ENCODE results near the gene ZNF600.
"Not testable (repeated sequence)": the region's sequence is repeated elsewhere in the genome, so short reads cannot be mapped to it uniquely, and the experiment has no call there.

The ZNF600 gene

GRCh38 chr19:52785506-52785905, 1.1 kb downstream of the ZNF600 start:
- no peak overlapping the region for H2BK120ac ChIP-seq (ENCODE audit: low read depth, low read length)
- H3K14ac ChIP-seq (ENCODE audit: low read length) = no peak overlapping the region
- H3K4ac ChIP-seq (ENCODE audit: low read length) = no peak overlapping the region
- no peak overlapping the region for H2BK15ac ChIP-seq (ENCODE audit: low read length)
- peaks cover 0 to 3% of the 10 kb centered on the region in 2 donors for H3K4me1 ChIP-seq (ENCODE audit: control insufficient read depth in 2 of 2, insufficient read depth in 1 of 2, low read depth in 1 of 2, low read length in 2 of 2)
- no peak overlapping the region for H3K4me3 ChIP-seq (ENCODE audit: low read length in 2 of 2)
- no peak overlapping the region for H4K8ac ChIP-seq (ENCODE audit: low read depth, low read length)
- no peak overlapping the region for H2AK5ac ChIP-seq (ENCODE audit: low read depth, low read length)
- H3K36me3 ChIP-seq (replicated peaks in 1 of 2; ENCODE audit: control insufficient read depth in 2 of 2, insufficient read depth in 2 of 2, low read length in 2 of 2) = no peaks in the 10 kb centered on the region
- peaks cover 2% of the 10 kb centered on the region for H3K79me1 ChIP-seq (ENCODE audit: low read depth, low read length)
- H2BK5ac ChIP-seq (ENCODE audit: low read length) = no peak overlapping the region
- H2BK12ac ChIP-seq (ENCODE audit: low read length) = no peak overlapping the region
- H3K9me3 ChIP-seq (replicated peaks in 1 of 2; ENCODE audit: control insufficient read depth in 2 of 2, insufficient read depth in 1 of 2, low read depth in 1 of 2, low read length in 2 of 2) = peaks cover 0 to 14% of the 10 kb centered on the region in 2 donors
- no peak overlapping the region for H4K91ac ChIP-seq (ENCODE audit: low read depth, low read length, poor library complexity)
- H3K18ac ChIP-seq (ENCODE audit: low read length) = no peak overlapping the region
- H3K4me2 ChIP-seq (ENCODE audit: insufficient read depth, low read length, poor library complexity, severe bottlenecking) = no peak overlapping the region
- H3K27me3 ChIP-seq (ENCODE audit: control insufficient read depth in 3 of 3, insufficient read depth in 3 of 3, low read depth in 1 of 3, low read length in 3 of 3) = peaks cover 0 to 13% (median 11%) of the 10 kb centered on the region in 3 experiments
- no peak overlapping the region for H3K9ac ChIP-seq (ENCODE audit: low read depth, low read length, poor library complexity)
- H3K27ac ChIP-seq (replicated peaks; ENCODE audit: low read length) = no peak overlapping the region
- H3K23ac ChIP-seq (ENCODE audit: low read depth, low read length, poor library complexity) = no peak overlapping the region
- no CpG with 5 or more reads among the region's 3 CpGs for WGBS, 2 donors (ENCODE audit: extremely low coverage in 2 of 2, insufficient read length in 2 of 2, insufficient replicate concordance in 1 of 2)
- no peak overlapping the region for H2AFZ ChIP-seq (ENCODE audit: low read length)
- no peak for DNase-seq (ENCODE audit: low spot score)

- H2BK12ac ChIP-seq (ENCODE audit: low read length); H3K9me3 ChIP-seq (replicated peaks in 1 of 2; ENCODE audit: control insufficient read depth in 2 of 2, insufficient read depth in 1 of 2, low read depth in 1 of 2, low read length in 2 of 2); H3K4ac ChIP-seq (ENCODE audit: low read length); H3K18ac ChIP-seq (ENCODE audit: low read length); H3K4me3 ChIP-seq (ENCODE audit: low read length in 2 of 2); H4K8ac ChIP-seq (ENCODE audit: low read depth, low read length); H3K14ac ChIP-seq (ENCODE audit: low read length); H2AFZ ChIP-seq (ENCODE audit: low read length); H2AK5ac ChIP-seq (ENCODE audit: low read depth, low read length); H2BK5ac ChIP-seq (ENCODE audit: low read length); H3K23ac ChIP-seq (ENCODE audit: low read depth, low read length, poor library complexity); H3K4me2 ChIP-seq (ENCODE audit: insufficient read depth, low read length, poor library complexity, severe bottlenecking); H3K9ac ChIP-seq (ENCODE audit: low read depth, low read length, poor library complexity); H2BK15ac ChIP-seq (ENCODE audit: low read length); H3K4me1 ChIP-seq (ENCODE audit: control insufficient read depth in 2 of 2, insufficient read depth in 1 of 2, low read depth in 1 of 2, low read length in 2 of 2); H3K27ac ChIP-seq (replicated peaks; ENCODE audit: low read length); DNase-seq (ENCODE audit: low spot score); H3K79me1 ChIP-seq (ENCODE audit: low read depth, low read length); H4K91ac ChIP-seq (ENCODE audit: low read depth, low read length, poor library complexity); H2BK120ac ChIP-seq (ENCODE audit: low read depth, low read length); H3K36me3 ChIP-seq (replicated peaks in 1 of 2; ENCODE audit: control insufficient read depth in 2 of 2, insufficient read depth in 2 of 2, low read length in 2 of 2): not testable (repeated sequence)
- no CpG with 5 or more reads among the region's 2 CpGs for WGBS, 2 donors (ENCODE audit: extremely low coverage in 2 of 2, insufficient read length in 2 of 2, insufficient replicate concordance in 1 of 2)
- H3K27me3 ChIP-seq (ENCODE audit: control insufficient read depth in 3 of 3, insufficient read depth in 3 of 3, low read depth in 1 of 3, low read length in 3 of 3) = peaks cover 0 to 13% (median 11%) of the 10 kb centered on the region in 3 experiments
Measured at GRCh38 chr19:52782864-52783263, 3.7 kb downstream of the ZNF600 start.

- no peak overlapping the region for H2BK5ac ChIP-seq (ENCODE audit: low read length)
- H4K8ac ChIP-seq (ENCODE audit: low read depth, low read length) = no peak overlapping the region
- no CpG with 5 or more reads among the region's 3 CpGs for WGBS, 2 donors (ENCODE audit: extremely low coverage in 2 of 2, insufficient read length in 2 of 2, insufficient replicate concordance in 1 of 2)
- H3K18ac ChIP-seq (ENCODE audit: low read length) = no peak overlapping the region
- no peak overlapping the region for H2AK5ac ChIP-seq (ENCODE audit: low read depth, low read length)
- no peaks in the 10 kb centered on the region for H3K4me1 ChIP-seq (ENCODE audit: control insufficient read depth in 2 of 2, insufficient read depth in 1 of 2, low read depth in 1 of 2, low read length in 2 of 2)
- H4K91ac ChIP-seq (ENCODE audit: low read depth, low read length, poor library complexity) = no peak overlapping the region
- H3K9ac ChIP-seq (ENCODE audit: low read depth, low read length, poor library complexity) = no peak overlapping the region
- H2BK12ac ChIP-seq (ENCODE audit: low read length) = no peak overlapping the region
- H3K4ac ChIP-seq (ENCODE audit: low read length) = no peak overlapping the region
- no peak overlapping the region for H2AFZ ChIP-seq (ENCODE audit: low read length)
- H3K27me3 ChIP-seq (ENCODE audit: control insufficient read depth in 3 of 3, insufficient read depth in 3 of 3, low read depth in 1 of 3, low read length in 3 of 3) = no peaks in the 10 kb centered on the region
- no peaks in the 10 kb centered on the region for H3K9me3 ChIP-seq (replicated peaks in 1 of 2; ENCODE audit: control insufficient read depth in 2 of 2, insufficient read depth in 1 of 2, low read depth in 1 of 2, low read length in 2 of 2)
- no peak for DNase-seq (ENCODE audit: low spot score)
- H3K23ac ChIP-seq (ENCODE audit: low read depth, low read length, poor library complexity) = no peak overlapping the region
- no peak overlapping the region for H3K27ac ChIP-seq (replicated peaks; ENCODE audit: low read length)
- H3K79me1 ChIP-seq (ENCODE audit: low read depth, low read length) = no peaks in the 10 kb centered on the region
- no peak overlapping the region for H2BK120ac ChIP-seq (ENCODE audit: low read depth, low read length)
- H3K4me2 ChIP-seq (ENCODE audit: insufficient read depth, low read length, poor library complexity, severe bottlenecking) = no peak overlapping the region
- no peaks in the 10 kb centered on the region for H3K36me3 ChIP-seq (replicated peaks in 1 of 2; ENCODE audit: control insufficient read depth in 2 of 2, insufficient read depth in 2 of 2, low read length in 2 of 2)
- H3K4me3 ChIP-seq (ENCODE audit: low read length in 2 of 2) = no peak overlapping the region
- H2BK15ac ChIP-seq (ENCODE audit: low read length) = no peak overlapping the region
- H3K14ac ChIP-seq (ENCODE audit: low read length) = no peak overlapping the region
Measured at GRCh38 chr19:52778811-52779210, 7.8 kb downstream of the ZNF600 start.

- not testable (repeated sequence) for H2BK12ac ChIP-seq (ENCODE audit: low read length); DNase-seq (ENCODE audit: low spot score)
Measured at GRCh38 chr19:52756447-52756846, 30.1 kb downstream of the ZNF600 start.

More at GRCh38 chr19:52756447-52756846, 30.1 kb downstream of the ZNF600 start:
- no CpG with 5 or more reads among the region's 2 CpGs for WGBS, 2 donors (ENCODE audit: extremely low coverage in 2 of 2, insufficient read length in 2 of 2, insufficient replicate concordance in 1 of 2)
- H3K9ac ChIP-seq (ENCODE audit: low read depth, low read length, poor library complexity); H3K4ac ChIP-seq (ENCODE audit: low read length); H2BK15ac ChIP-seq (ENCODE audit: low read length); H3K4me2 ChIP-seq (ENCODE audit: insufficient read depth, low read length, poor library complexity, severe bottlenecking); H3K4me1 ChIP-seq (ENCODE audit: control insufficient read depth in 2 of 2, insufficient read depth in 1 of 2, low read depth in 1 of 2, low read length in 2 of 2); H3K27ac ChIP-seq (replicated peaks; ENCODE audit: low read length); H3K79me1 ChIP-seq (ENCODE audit: low read depth, low read length); H4K91ac ChIP-seq (ENCODE audit: low read depth, low read length, poor library complexity); H3K27me3 ChIP-seq (ENCODE audit: control insufficient read depth in 3 of 3, insufficient read depth in 3 of 3, low read depth in 1 of 3, low read length in 3 of 3); H3K36me3 ChIP-seq (replicated peaks in 1 of 2; ENCODE audit: control insufficient read depth in 2 of 2, insufficient read depth in 2 of 2, low read length in 2 of 2); H3K14ac ChIP-seq (ENCODE audit: low read length); H3K9me3 ChIP-seq (replicated peaks in 1 of 2; ENCODE audit: control insufficient read depth in 2 of 2, insufficient read depth in 1 of 2, low read depth in 1 of 2, low read length in 2 of 2); H3K23ac ChIP-seq (ENCODE audit: low read depth, low read length, poor library complexity); H2BK5ac ChIP-seq (ENCODE audit: low read length); H4K8ac ChIP-seq (ENCODE audit: low read depth, low read length); H3K4me3 ChIP-seq (ENCODE audit: low read length in 2 of 2); H2AK5ac ChIP-seq (ENCODE audit: low read depth, low read length); H2AFZ ChIP-seq (ENCODE audit: low read length); H2BK120ac ChIP-seq (ENCODE audit: low read depth, low read length); H3K18ac ChIP-seq (ENCODE audit: low read length): not testable (repeated sequence)
